Measurements from ENCODE around the gene FOXO3. TPM values are rescaled to one million over a fixed set of nuclear protein-coding genes. Genes with fewer than 3 reads are reported as not detected.

Gene FOXO3
- total and polyA plus RNA-seq, 5 donors from 2014 or later = 16.9 to 24.2 (median 23.3) TPM

- Histone ChIP-seq H3K9me3 (ENCODE audit: control insufficient read depth in 2 of 2, low read length in 2 of 2) (no peaks in the 10 kb centered on the region), H3K4me1 (ENCODE audit: control insufficient read depth, insufficient read depth, low read length, poor library complexity, severe bottlenecking) (peaks cover 6% of the 10 kb centered on the region), H3K27me3 (ENCODE audit: control insufficient read depth, insufficient read depth, low read length) (no peaks in the 10 kb centered on the region), H3K36me3 (ENCODE audit: control insufficient read depth, insufficient read depth, low read length) (no peaks in the 10 kb centered on the region), H3K4me3 (ENCODE audit: low read depth, low read length) (no peak overlapping the region), H3K27ac (ENCODE audit: insufficient read depth, low read length, poor library complexity, severe bottlenecking) (no peak overlapping the region)
- ATAC-seq (ENCODE audit: low read depth in 2 of 2) = no peak
- H3K27me3 Mint-ChIP-seq = no peaks in the 10 kb centered on the region
- DNase-seq = no peak
- H3K4me1 Mint-ChIP-seq = peaks cover 22 to 70% (median 34%) of the 10 kb centered on the region in 4 donors
- H3K27ac Mint-ChIP-seq = no peak overlapping the region
- peaks cover 14% of the 10 kb centered on the region for H3K36me3 Mint-ChIP-seq
- H3K9me3 Mint-ChIP-seq = no peaks in the 10 kb centered on the region
- H3K4me3 Mint-ChIP-seq = no peak overlapping the region
These were observed 79.4 kb downstream of the FOXO3 start for GRCh38 chr6:108640104-108640503.

- Mint-ChIP-seq H3K27ac (peak overlapping the region in 1 of 3 donors; percentile 13), H3K4me1 (peaks cover 6 to 61% (median 23%) of the 10 kb centered on the region in 4 donors), H3K27me3 (no peaks in the 10 kb centered on the region), H3K4me3 (no peak overlapping the region), H3K9me3 (no peaks in the 10 kb centered on the region), H3K36me3 (peaks cover 15% of the 10 kb centered on the region)
- no peaks in the 10 kb centered on the region for H3K4me1 ChIP-seq (ENCODE audit: control insufficient read depth, insufficient read depth, low read length, poor library complexity, severe bottlenecking)
- no peak for ATAC-seq (ENCODE audit: low read depth in 2 of 2)
- H3K27ac ChIP-seq (ENCODE audit: insufficient read depth, low read length, poor library complexity, severe bottlenecking) = no peak overlapping the region
- H3K9me3 ChIP-seq (ENCODE audit: control insufficient read depth in 2 of 2, low read length in 2 of 2) = no peaks in the 10 kb centered on the region
- DNase-seq = no peak
- no peaks in the 10 kb centered on the region for H3K36me3 ChIP-seq (ENCODE audit: control insufficient read depth, insufficient read depth, low read length)
- no peaks in the 10 kb centered on the region for H3K27me3 ChIP-seq (ENCODE audit: control insufficient read depth, insufficient read depth, low read length)
- H3K4me3 ChIP-seq (ENCODE audit: low read depth, low read length) = no peak overlapping the region
These were observed 82.5 kb downstream of the FOXO3 start for GRCh38 chr6:108643184-108643583.

DNA sequence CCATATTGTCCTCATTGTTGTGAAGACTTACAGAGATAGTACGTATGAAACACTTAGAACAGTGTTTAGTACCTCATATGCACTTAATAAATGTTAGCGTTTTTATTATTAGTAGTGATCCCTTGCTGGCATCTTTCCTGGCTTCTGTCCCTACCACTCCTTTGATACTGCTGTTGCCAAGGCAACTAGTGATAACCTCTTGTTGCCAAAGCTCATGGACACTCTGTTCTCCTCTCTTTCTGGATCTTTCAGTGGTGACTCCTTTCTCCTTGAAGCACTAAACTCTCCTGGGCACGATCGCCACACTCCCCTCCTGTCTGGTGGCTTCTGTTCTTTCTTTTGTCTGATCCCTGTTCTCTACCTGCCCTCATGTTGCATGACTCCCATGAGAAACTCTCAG is 83.5 kb downstream of the FOXO3 start:
- H3K4me3 ChIP-seq (ENCODE audit: low read depth, low read length) = no peak overlapping the region
- Mint-ChIP-seq H3K27me3 (no peaks in the 10 kb centered on the region), H3K4me1 (peaks cover 6 to 53% (median 24%) of the 10 kb centered on the region in 4 donors), H3K9me3 (no peaks in the 10 kb centered on the region), H3K27ac (peak overlapping the region in 1 of 3 donors; percentile 4), H3K36me3 (peaks cover 15% of the 10 kb centered on the region), H3K4me3 (no peak overlapping the region)
- H3K36me3 ChIP-seq (ENCODE audit: control insufficient read depth, insufficient read depth, low read length) = no peaks in the 10 kb centered on the region
- no peak for DNase-seq
- no peaks in the 10 kb centered on the region for H3K4me1 ChIP-seq (ENCODE audit: control insufficient read depth, insufficient read depth, low read length, poor library complexity, severe bottlenecking)
- no peaks in the 10 kb centered on the region for H3K27me3 ChIP-seq (ENCODE audit: control insufficient read depth, insufficient read depth, low read length)
- no peaks in the 10 kb centered on the region for H3K9me3 ChIP-seq (ENCODE audit: control insufficient read depth in 2 of 2, low read length in 2 of 2)
- H3K27ac ChIP-seq (ENCODE audit: insufficient read depth, low read length, poor library complexity, severe bottlenecking) = no peak overlapping the region
- ATAC-seq (ENCODE audit: low read depth in 2 of 2) = no peak

- Mint-ChIP-seq H3K27me3 (no peaks in the 10 kb centered on the region), H3K4me1 (peaks cover 7 to 67% (median 34%) of the 10 kb centered on the region in 4 donors), H3K36me3 (peaks cover 11% of the 10 kb centered on the region), H3K9me3 (no peaks in the 10 kb centered on the region), H3K4me3 (no peak overlapping the region), H3K27ac (no peak overlapping the region)
- ATAC-seq (ENCODE audit: low read depth in 2 of 2) (no peak), DNase-seq (no peak)
- H3K27ac ChIP-seq (ENCODE audit: insufficient read depth, low read length, poor library complexity, severe bottlenecking) = no peak overlapping the region
- no peaks in the 10 kb centered on the region for H3K9me3 ChIP-seq (ENCODE audit: control insufficient read depth in 2 of 2, low read length in 2 of 2)
- no peaks in the 10 kb centered on the region for H3K27me3 ChIP-seq (ENCODE audit: control insufficient read depth, insufficient read depth, low read length)
- peaks cover 3% of the 10 kb centered on the region for H3K4me1 ChIP-seq (ENCODE audit: control insufficient read depth, insufficient read depth, low read length, poor library complexity, severe bottlenecking)
- H3K4me3 ChIP-seq (ENCODE audit: low read depth, low read length) = no peak overlapping the region
- H3K36me3 ChIP-seq (ENCODE audit: control insufficient read depth, insufficient read depth, low read length) = no peaks in the 10 kb centered on the region
These were observed 87.5 kb downstream of the FOXO3 start for GRCh38 chr6:108648191-108648590.

DNA sequence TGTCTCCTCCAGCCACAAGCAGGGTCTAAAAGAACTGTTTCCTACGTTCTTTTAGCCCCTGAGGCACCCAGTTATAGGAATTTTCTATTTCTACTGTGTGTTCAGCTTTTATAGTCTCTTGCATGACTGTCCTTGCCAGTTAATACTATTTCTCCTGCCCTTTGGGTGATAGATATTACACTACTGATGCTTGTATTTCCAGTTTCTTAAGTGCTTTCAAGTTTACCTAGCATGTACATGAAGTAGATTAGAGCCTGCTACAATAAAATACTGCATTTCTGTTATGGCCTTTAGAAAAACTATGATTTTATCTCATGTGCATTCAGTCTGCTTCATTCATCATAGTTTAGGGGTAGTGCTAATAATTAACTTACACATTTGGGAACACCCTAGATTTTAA is 89.6 kb downstream of the FOXO3 start:
- no peaks in the 10 kb centered on the region for H3K9me3 Mint-ChIP-seq
- no peak overlapping the region for H3K4me3 ChIP-seq (ENCODE audit: low read depth, low read length)
- H3K27ac ChIP-seq (ENCODE audit: insufficient read depth, low read length, poor library complexity, severe bottlenecking) = no peak overlapping the region
- DNase-seq (no peak), ATAC-seq (ENCODE audit: low read depth in 2 of 2) (no peak)
- H3K4me1 ChIP-seq (ENCODE audit: control insufficient read depth, insufficient read depth, low read length, poor library complexity, severe bottlenecking) = peaks cover 11% of the 10 kb centered on the region
- peaks cover 5% of the 10 kb centered on the region for H3K36me3 Mint-ChIP-seq
- H3K4me3 Mint-ChIP-seq = no peak overlapping the region
- H3K27me3 Mint-ChIP-seq = no peaks in the 10 kb centered on the region
- H3K4me1 Mint-ChIP-seq = peaks cover 7 to 69% (median 43%) of the 10 kb centered on the region in 4 donors
- no peaks in the 10 kb centered on the region for H3K9me3 ChIP-seq (ENCODE audit: control insufficient read depth in 2 of 2, low read length in 2 of 2)
- H3K27me3 ChIP-seq (ENCODE audit: control insufficient read depth, insufficient read depth, low read length) = no peaks in the 10 kb centered on the region
- peak overlapping the region in 1 of 3 donors; percentile 67 for H3K27ac Mint-ChIP-seq
- H3K36me3 ChIP-seq (ENCODE audit: control insufficient read depth, insufficient read depth, low read length) = no peaks in the 10 kb centered on the region

- ATAC-seq (ENCODE audit: low read depth in 2 of 2) (no peak), DNase-seq (no peak)
- no peak overlapping the region for H3K27ac ChIP-seq (ENCODE audit: insufficient read depth, low read length, poor library complexity, severe bottlenecking)
- Mint-ChIP-seq H3K36me3 (peaks cover 5% of the 10 kb centered on the region), H3K9me3 (no peaks in the 10 kb centered on the region), H3K27ac (peak overlapping the region in 1 of 3 donors; percentile 67), H3K27me3 (no peaks in the 10 kb centered on the region), H3K4me3 (no peak overlapping the region), H3K4me1 (peaks cover 7 to 67% (median 42%) of the 10 kb centered on the region in 4 donors)
- H3K27me3 ChIP-seq (ENCODE audit: control insufficient read depth, insufficient read depth, low read length) = no peaks in the 10 kb centered on the region
- no peaks in the 10 kb centered on the region for H3K36me3 ChIP-seq (ENCODE audit: control insufficient read depth, insufficient read depth, low read length)
- no peaks in the 10 kb centered on the region for H3K9me3 ChIP-seq (ENCODE audit: control insufficient read depth in 2 of 2, low read length in 2 of 2)
- H3K4me3 ChIP-seq (ENCODE audit: low read depth, low read length) = no peak overlapping the region
- peaks cover 11% of the 10 kb centered on the region for H3K4me1 ChIP-seq (ENCODE audit: control insufficient read depth, insufficient read depth, low read length, poor library complexity, severe bottlenecking)
These were observed 90.1 kb downstream of the FOXO3 start for GRCh38 chr6:108650781-108651180.

DNA sequence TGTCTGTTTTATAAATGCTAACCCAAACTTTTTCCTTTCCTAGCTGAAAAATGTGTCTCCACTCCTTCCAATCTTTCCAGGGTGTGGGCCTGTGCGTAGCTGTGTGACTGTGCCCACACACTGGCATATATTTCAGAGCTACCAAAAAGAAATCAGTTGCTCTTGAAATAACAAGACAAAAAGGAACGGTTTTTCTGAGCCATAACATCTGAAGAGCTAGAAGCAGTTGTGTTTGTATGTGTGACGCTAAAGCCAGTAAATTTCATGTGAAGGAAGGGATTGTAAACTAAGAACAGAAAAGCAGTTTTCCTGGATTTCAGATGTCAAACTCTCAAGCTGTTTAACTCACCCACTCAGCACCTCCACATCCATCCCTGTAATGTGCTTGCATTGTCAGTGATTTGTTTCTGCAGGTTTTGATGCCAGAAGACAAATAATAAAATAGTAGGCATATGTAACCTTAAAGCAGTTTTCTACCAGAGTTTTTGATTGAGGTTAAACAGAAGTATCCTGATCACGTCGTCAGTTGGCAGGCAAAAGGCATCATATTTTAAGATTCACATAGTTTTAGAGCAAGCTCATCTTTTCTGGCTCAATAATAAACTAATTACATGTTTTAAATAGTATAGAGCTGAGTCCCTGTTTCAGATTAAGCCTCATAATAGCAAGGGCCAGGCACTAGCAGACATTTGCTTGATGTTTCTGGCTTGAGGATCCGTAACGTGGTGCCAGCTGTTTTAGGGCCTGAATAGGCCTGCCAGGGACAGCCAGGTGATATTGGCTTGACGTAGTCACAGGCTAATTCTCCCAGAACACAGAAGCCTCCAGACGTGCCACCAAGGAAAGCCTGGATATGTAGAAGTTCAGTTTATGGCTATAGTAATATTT is 90.9 kb downstream of the FOXO3 start:
- ATAC-seq (ENCODE audit: low read depth in 2 of 2) = no peak
- Mint-ChIP-seq H3K27ac (peak overlapping the region in 1 of 3 donors; percentile 67), H3K9me3 (no peaks in the 10 kb centered on the region), H3K4me1 (peaks cover 10 to 67% (median 45%) of the 10 kb centered on the region in 4 donors), H3K36me3 (peaks cover 5% of the 10 kb centered on the region), H3K4me3 (no peak overlapping the region), H3K27me3 (no peaks in the 10 kb centered on the region)
- no peak overlapping the region for H3K27ac ChIP-seq (ENCODE audit: insufficient read depth, low read length, poor library complexity, severe bottlenecking)
- no peak overlapping the region for H3K4me3 ChIP-seq (ENCODE audit: low read depth, low read length)
- H3K27me3 ChIP-seq (ENCODE audit: control insufficient read depth, insufficient read depth, low read length) = no peaks in the 10 kb centered on the region
- no peaks in the 10 kb centered on the region for H3K36me3 ChIP-seq (ENCODE audit: control insufficient read depth, insufficient read depth, low read length)
- peaks cover 11% of the 10 kb centered on the region for H3K4me1 ChIP-seq (ENCODE audit: control insufficient read depth, insufficient read depth, low read length, poor library complexity, severe bottlenecking)
- H3K9me3 ChIP-seq (ENCODE audit: control insufficient read depth in 2 of 2, low read length in 2 of 2) = no peaks in the 10 kb centered on the region
- no peak for DNase-seq

- Mint-ChIP-seq H3K27ac (no peak overlapping the region), H3K36me3 (peaks cover 5% of the 10 kb centered on the region), H3K4me3 (no peak overlapping the region), H3K4me1 (peaks cover 18 to 65% (median 48%) of the 10 kb centered on the region in 4 donors), H3K27me3 (no peaks in the 10 kb centered on the region), H3K9me3 (no peaks in the 10 kb centered on the region)
- H3K4me3 ChIP-seq (ENCODE audit: low read depth, low read length) = no peak overlapping the region
- H3K36me3 ChIP-seq (ENCODE audit: control insufficient read depth, insufficient read depth, low read length) = no peaks in the 10 kb centered on the region
- no peak overlapping the region for H3K27ac ChIP-seq (ENCODE audit: insufficient read depth, low read length, poor library complexity, severe bottlenecking)
- no peaks in the 10 kb centered on the region for H3K9me3 ChIP-seq (ENCODE audit: control insufficient read depth in 2 of 2, low read length in 2 of 2)
- H3K4me1 ChIP-seq (ENCODE audit: control insufficient read depth, insufficient read depth, low read length, poor library complexity, severe bottlenecking) = peaks cover 11% of the 10 kb centered on the region
- ATAC-seq (ENCODE audit: low read depth in 2 of 2) (no peak), DNase-seq (no peak)
- H3K27me3 ChIP-seq (ENCODE audit: control insufficient read depth, insufficient read depth, low read length) = no peaks in the 10 kb centered on the region
These were observed 91.7 kb downstream of the FOXO3 start for GRCh38 chr6:108652375-108652774.
